ENCODE results near the gene ARID3A.

Gene ARID3A

DNA sequence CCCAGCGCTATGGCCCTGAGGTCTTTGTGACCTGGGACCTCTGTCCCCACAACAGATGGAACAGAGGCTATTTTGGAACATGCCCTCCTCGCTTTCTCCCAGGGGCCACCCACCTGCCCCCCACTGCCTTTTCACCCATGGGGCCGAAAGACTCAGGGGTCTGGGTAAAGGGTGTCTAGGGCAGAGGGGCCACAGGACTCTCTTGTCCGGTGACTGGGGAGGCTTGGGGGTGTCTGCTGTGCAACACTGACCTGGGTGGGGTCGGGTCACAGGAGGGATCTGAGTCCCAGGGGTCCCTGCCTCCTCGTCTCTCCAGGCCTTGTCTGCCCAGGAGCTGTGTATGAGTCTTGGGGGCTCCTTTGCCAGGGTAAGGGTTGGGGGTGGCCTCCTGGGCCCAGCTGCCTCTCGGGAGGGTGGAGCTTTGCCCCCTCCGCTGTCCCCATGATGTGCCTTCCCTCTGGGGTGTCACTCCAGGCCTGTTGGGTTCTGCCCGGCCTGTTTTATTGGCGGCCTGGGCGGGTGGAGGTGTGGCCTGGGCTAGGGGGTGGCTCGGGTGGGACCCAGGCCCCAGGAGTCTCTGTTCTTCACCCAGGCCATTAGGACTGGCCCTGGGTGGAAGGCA is 2.1 kb downstream of the ARID3A start:
- peak overlapping the region; percentile 37 for H3K9ac ChIP-seq (ENCODE audit: low read depth, low read length)
- no peaks in the 10 kb centered on the region for H3K9me3 ChIP-seq (ENCODE audit: control insufficient read depth, insufficient read depth, low read length)
- peaks cover 10% of the 10 kb centered on the region; the same call in 1 of the 2 replicates for H3K4me1 ChIP-seq (ENCODE audit: insufficient read depth, low read length)
- H3K36me3 ChIP-seq (ENCODE audit: insufficient read depth, low read length): no peaks in the 10 kb centered on the region

DNA sequence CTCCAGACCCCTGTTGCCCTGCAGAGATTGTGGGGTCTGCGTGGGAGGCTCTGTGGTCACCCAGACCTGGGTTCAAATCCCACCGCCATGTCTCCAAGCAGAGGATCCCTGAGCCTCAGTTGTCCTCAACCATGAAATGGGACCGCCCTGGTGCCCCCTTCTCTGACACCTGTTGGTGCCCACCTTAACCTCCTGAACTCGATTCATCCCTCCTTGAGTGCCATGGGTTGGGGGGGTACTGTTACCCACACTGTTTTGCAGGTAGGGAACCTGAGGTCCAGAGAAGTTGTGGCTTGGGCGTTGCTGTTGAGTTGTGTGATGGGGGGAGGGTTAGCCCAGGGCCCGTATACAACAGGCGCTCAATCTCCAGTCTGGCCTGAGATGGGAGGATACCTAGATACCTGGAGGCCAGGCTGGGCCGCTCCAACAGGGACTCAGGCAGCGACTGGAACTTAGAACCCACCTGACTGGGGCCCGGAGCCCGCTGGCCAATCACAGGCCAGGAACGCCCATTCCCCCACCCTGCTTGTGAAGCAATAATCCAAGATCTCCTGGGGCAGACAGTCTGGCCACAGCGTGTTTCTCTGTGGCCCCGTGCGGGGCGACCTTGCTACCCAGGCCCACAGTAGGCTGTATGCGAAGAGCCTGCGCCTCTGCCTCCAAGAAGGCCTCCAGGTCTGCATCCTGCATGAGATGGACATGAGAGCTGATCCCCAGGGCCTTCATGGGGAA is 2.8 kb downstream of the ARID3A start:
- no peak overlapping the region; the same call in 1 of the 2 replicates for H3K9ac ChIP-seq (ENCODE audit: low read depth, low read length)
- H3K4me1 ChIP-seq (ENCODE audit: insufficient read depth, low read length): peaks cover 14% of the 10 kb centered on the region; the same call in 1 of the 2 replicates
- H3K9me3 ChIP-seq (ENCODE audit: control insufficient read depth, insufficient read depth, low read length): no peaks in the 10 kb centered on the region
- H3K36me3 ChIP-seq (ENCODE audit: insufficient read depth, low read length): no peaks in the 10 kb centered on the region

DNA sequence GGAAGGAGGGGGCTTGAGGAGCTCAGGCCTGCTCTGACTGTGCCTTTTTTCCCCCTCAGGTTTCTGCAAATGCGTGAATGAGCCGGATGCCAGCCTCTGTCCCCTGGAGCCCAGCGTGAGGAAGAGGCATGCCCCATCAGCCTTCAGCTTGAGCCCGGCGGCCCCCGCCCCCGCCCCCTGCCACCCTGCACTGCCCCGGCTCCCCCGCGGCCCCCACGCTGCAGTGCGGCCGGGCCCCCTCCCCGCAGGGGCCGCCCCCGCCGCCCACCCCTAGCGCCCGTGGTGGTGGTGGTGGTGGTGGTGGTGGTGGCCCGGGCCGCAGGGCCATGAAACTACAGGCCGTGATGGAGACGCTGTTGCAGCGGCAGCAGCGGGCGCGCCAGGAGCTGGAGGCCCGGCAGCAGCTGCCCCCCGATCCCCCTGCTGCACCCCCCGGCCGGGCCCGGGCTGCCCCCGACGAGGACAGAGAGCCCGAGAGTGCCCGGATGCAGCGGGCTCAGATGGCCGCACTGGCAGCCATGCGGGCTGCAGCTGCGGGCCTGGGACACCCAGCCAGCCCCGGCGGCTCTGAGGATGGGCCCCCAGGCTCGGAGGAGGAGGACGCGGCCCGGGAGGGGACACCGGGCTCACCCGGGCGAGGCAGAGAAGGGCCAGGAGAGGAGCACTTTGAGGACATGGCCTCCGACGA is 3.5 kb downstream of the ARID3A start:
- Histone ChIP-seq H3K4me1 (ENCODE audit: insufficient read depth, low read length) (peaks cover 18% of the 10 kb centered on the region; the same call in 1 of the 2 replicates), H3K9ac (ENCODE audit: low read depth, low read length) (no peak overlapping the region), H3K36me3 (ENCODE audit: insufficient read depth, low read length) (no peaks in the 10 kb centered on the region), H3K9me3 (ENCODE audit: control insufficient read depth, insufficient read depth, low read length) (no peaks in the 10 kb centered on the region)

GRCh38 chr19:929891-930258 is 4.0 kb downstream of the ARID3A start:
- Histone ChIP-seq H3K36me3 (ENCODE audit: insufficient read depth, low read length) (no peaks in the 10 kb centered on the region), H3K4me1 (ENCODE audit: insufficient read depth, low read length) (peaks cover 18% of the 10 kb centered on the region; the same call in 1 of the 2 replicates), H3K9me3 (ENCODE audit: control insufficient read depth, insufficient read depth, low read length) (no peaks in the 10 kb centered on the region), H3K9ac (ENCODE audit: low read depth, low read length) (no peak overlapping the region)

GRCh38 chr19:931860-932647 is 6.2 kb downstream of the ARID3A start:
- no peak overlapping the region for H3K9ac ChIP-seq (ENCODE audit: low read depth, low read length)
- no peaks in the 10 kb centered on the region for H3K36me3 ChIP-seq (ENCODE audit: insufficient read depth, low read length)
- peaks cover 18% of the 10 kb centered on the region; the same call in 1 of the 2 replicates for H3K4me1 ChIP-seq (ENCODE audit: insufficient read depth, low read length)
- no peaks in the 10 kb centered on the region for H3K9me3 ChIP-seq (ENCODE audit: control insufficient read depth, insufficient read depth, low read length)

GRCh38 chr19:932648-933552 is 7.1 kb downstream of the ARID3A start:
- Histone ChIP-seq H3K36me3 (ENCODE audit: insufficient read depth, low read length) (no peaks in the 10 kb centered on the region), H3K9ac (ENCODE audit: low read depth, low read length) (no peak overlapping the region; the same call in 1 of the 2 replicates), H3K9me3 (ENCODE audit: control insufficient read depth, insufficient read depth, low read length) (no peaks in the 10 kb centered on the region), H3K4me1 (ENCODE audit: insufficient read depth, low read length) (peaks cover 16% of the 10 kb centered on the region; the same call in 1 of the 2 replicates)

GRCh38 chr19:933553-933882 is 7.7 kb downstream of the ARID3A start:
- no peaks in the 10 kb centered on the region for H3K36me3 ChIP-seq (ENCODE audit: insufficient read depth, low read length)

GRCh38 chr19:934197-934840 is 8.5 kb downstream of the ARID3A start:
- H3K36me3 ChIP-seq (ENCODE audit: insufficient read depth, low read length): peaks cover under 1% of the 10 kb centered on the region; the same call in 1 of the 2 replicates
- no peak overlapping the region for H3K9ac ChIP-seq (ENCODE audit: low read depth, low read length)
- H3K4me1 ChIP-seq (ENCODE audit: insufficient read depth, low read length): peaks cover 15% of the 10 kb centered on the region; the same call in 1 of the 2 replicates
- no peaks in the 10 kb centered on the region for H3K9me3 ChIP-seq (ENCODE audit: control insufficient read depth, insufficient read depth, low read length)

More at GRCh38 chr19:933553-933882, 7.7 kb downstream of the ARID3A start:
- Histone ChIP-seq H3K9me3 (ENCODE audit: control insufficient read depth, insufficient read depth, low read length) (no peaks in the 10 kb centered on the region), H3K4me1 (ENCODE audit: insufficient read depth, low read length) (peaks cover 15% of the 10 kb centered on the region; the same call in 1 of the 2 replicates), H3K9ac (ENCODE audit: low read depth, low read length) (no peak overlapping the region; the same call in 1 of the 2 replicates)

GRCh38 chr19:934865-935479 is 9.1 kb downstream of the ARID3A start:
- Histone ChIP-seq H3K36me3 (ENCODE audit: insufficient read depth, low read length) (peaks cover 3% of the 10 kb centered on the region; the same call in 1 of the 2 replicates), H3K4me1 (ENCODE audit: insufficient read depth, low read length) (peaks cover 15% of the 10 kb centered on the region; the same call in 1 of the 2 replicates)

DNA sequence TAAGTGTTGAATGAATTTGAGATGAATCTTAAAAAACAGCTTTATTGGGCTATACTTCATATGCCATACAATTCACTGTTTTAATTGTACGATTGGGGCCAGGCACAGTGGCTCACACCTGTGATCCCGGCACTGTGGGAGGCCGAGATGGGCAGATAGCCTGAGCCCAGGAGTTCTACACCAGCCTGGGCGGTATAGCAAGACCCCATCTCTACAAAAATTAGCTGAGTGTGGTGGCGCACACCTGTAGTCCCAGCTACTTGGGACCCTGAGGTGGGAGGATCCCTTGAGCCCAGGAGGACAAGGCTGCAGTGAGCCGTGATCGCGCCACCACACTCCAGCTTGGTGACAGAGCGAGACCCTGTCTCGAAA is 10.3 kb downstream of the ARID3A start:
- H3K4me1 ChIP-seq (ENCODE audit: insufficient read depth, low read length): peaks cover 15% of the 10 kb centered on the region; the same call in 1 of the 2 replicates
- peaks cover 3% of the 10 kb centered on the region; the same call in 1 of the 2 replicates for H3K36me3 ChIP-seq (ENCODE audit: insufficient read depth, low read length)
- no peak overlapping the region for H3K9ac ChIP-seq (ENCODE audit: low read depth, low read length)
- H3K9me3 ChIP-seq (ENCODE audit: control insufficient read depth, insufficient read depth, low read length): no peaks in the 10 kb centered on the region

More at GRCh38 chr19:934865-935479, 9.1 kb downstream of the ARID3A start:
- H3K9me3 ChIP-seq (ENCODE audit: control insufficient read depth, insufficient read depth, low read length): no peaks in the 10 kb centered on the region
- H3K9ac ChIP-seq (ENCODE audit: low read depth, low read length): no peak overlapping the region

DNA sequence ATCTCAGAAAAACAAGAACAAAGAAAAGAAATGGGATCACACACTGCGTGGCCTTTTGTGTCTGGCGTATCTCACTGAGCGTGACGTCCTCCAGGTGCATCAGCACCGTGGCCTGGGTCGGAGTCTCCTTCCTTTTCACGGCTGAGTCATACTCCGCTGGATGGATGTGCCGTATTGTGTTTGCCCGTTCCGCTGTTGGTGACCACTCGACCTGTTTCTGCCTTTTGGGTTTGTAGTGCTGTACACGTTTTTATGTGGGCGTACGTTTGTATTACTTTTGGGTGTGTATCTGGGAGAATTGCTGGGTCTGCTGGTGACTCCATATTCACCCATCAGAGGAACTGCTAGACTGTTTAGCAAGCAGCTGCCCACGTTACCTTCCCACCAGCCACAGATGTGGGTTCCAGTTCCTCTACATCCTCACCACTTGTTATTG is 11.4 kb downstream of the ARID3A start:
- Histone ChIP-seq H3K4me1 (ENCODE audit: insufficient read depth, low read length) (peaks cover 14% of the 10 kb centered on the region; the same call in 1 of the 2 replicates), H3K9me3 (ENCODE audit: control insufficient read depth, insufficient read depth, low read length) (no peaks in the 10 kb centered on the region), H3K9ac (ENCODE audit: low read depth, low read length) (no peak overlapping the region), H3K36me3 (ENCODE audit: insufficient read depth, low read length) (peaks cover 3% of the 10 kb centered on the region; the same call in 1 of the 2 replicates)

DNA sequence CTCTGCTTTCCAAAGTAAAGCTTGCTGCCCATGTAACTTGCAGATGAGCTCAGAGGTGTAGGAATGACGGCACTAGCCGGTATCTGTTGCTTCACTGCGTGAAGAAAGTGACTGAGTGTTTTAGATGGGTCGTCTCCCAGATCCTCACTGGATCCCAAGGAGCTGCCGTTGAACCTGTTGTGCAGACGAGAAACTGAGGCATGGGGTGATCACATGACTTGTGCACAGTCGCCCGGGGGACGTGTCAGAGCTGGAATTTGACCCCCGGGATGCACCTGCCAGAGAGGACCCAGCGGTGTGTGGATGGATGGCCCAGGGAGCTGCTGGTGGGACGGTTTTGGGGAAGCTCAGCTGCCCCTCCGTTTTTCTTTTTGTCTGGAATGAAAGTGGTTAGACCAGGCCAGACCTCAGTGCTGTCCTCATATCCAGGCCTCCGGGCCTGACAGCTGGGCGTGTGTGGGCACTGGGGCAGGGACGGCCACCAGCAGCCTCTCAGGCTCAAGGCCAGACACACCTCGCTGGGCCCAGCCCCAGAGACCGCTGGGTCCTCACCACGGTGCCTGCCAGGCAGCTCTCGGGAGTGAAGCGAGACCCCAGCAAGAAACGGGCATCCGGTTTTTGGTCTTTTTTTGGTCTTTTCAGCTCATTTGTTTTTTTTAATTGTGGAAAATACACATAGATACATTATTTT is 12.5 kb downstream of the ARID3A start:
- H3K9ac ChIP-seq (ENCODE audit: low read depth, low read length): no peak overlapping the region
- H3K4me1 ChIP-seq (ENCODE audit: insufficient read depth, low read length): peaks cover 6% of the 10 kb centered on the region; the same call in 1 of the 2 replicates
- H3K36me3 ChIP-seq (ENCODE audit: insufficient read depth, low read length): peaks cover 3% of the 10 kb centered on the region; the same call in 1 of the 2 replicates
- H3K9me3 ChIP-seq (ENCODE audit: control insufficient read depth, insufficient read depth, low read length): no peaks in the 10 kb centered on the region
